OCI-LY7 (cell line): ENCODE measurements around the gene KLHL1. TPM values are rescaled to one million over a fixed set of nuclear protein-coding genes. Genes with fewer than 3 reads are reported as not detected.

Source experiments
- BruUV-seq: library from RNA; stranded (reverse); fragments of 400-500 nt; replicated peaks from 2 replicates; lab custom pipeline; 2021; lab: Mats Ljungman, UMichigan
- CTCF ChIA-PET: fragments of 300-600 bp; sonication (Branson Sonifier 250); formaldehyde crosslinking; loops from one replicate; lab custom pipeline; 2022; ENCODE audit warnings: antibody characterized with exemption; ENCODE audit not compliant: unreplicated experiment; lab: Charles Lee
- POLR2A ChIA-PET: fragments of 300-600 bp; sonication (Branson Sonifier 250); formaldehyde crosslinking; loops from one replicate; lab custom pipeline; 2022; ENCODE audit warnings: antibody characterized with exemption; lab: Charles Lee
- DNase-seq: peaks from one replicate; pipeline ENCODE4 v3.0.0-alpha.2; 2015; ENCODE audit warnings: low spot score
- H2AFZ ChIP-seq: fragments of 200-600 bp; sonication (generic), shearing (Covaris generic); 2 replicates; pipeline ENCODE4 v1.6.1; 2014; ENCODE audit warnings: mild to moderate bottlenecking, antibody characterized with exemption, low read length, moderate library complexity
- H3K27ac ChIP-seq: fragments of 200-600 bp; sonication (generic); 2 replicates; pipeline ENCODE4 v1.5.1; 2014; ENCODE audit warnings: mixed run types, low read depth, mild to moderate bottlenecking, moderate library complexity, low read length, inconsistent platforms; ENCODE audit not compliant: poor library complexity, severe bottlenecking
- H3K36me3 ChIP-seq: fragments of 200-600 bp; sonication (generic); 2 replicates; pipeline ENCODE4 v1.6.1; 2014; ENCODE audit warnings: mild to moderate bottlenecking, antibody characterized with exemption, low read length, moderate library complexity, mixed read lengths; ENCODE audit not compliant: insufficient read depth
- H3K4me1 ChIP-seq: fragments of 200-600 bp; sonication (generic); 2 replicates; pipeline ENCODE4 v1.5.1; 2014; ENCODE audit warnings: mild to moderate bottlenecking, low read length; ENCODE audit not compliant: insufficient read depth, poor library complexity, severe bottlenecking
- H3K4me2 ChIP-seq: fragments of 200-600 bp; sonication (generic); 2 replicates; pipeline ENCODE4 v1.6.1; 2014; ENCODE audit warnings: mild to moderate bottlenecking, low read length
- H3K4me3 ChIP-seq: fragments of 200-600 bp; sonication (generic); 2 replicates; pipeline ENCODE4 v1.5.1; 2014; ENCODE audit warnings: mild to moderate bottlenecking, low read depth, low read length; ENCODE audit not compliant: poor library complexity, severe bottlenecking
- H3K79me2 ChIP-seq: fragments of 200-600 bp; sonication (generic); 2 replicates; pipeline ENCODE4 v1.6.1; 2016; ENCODE audit warnings: low read depth, mild to moderate bottlenecking, low read length, moderate library complexity, mixed read lengths; ENCODE audit not compliant: insufficient read depth
- H3K9me2 ChIP-seq: fragments of 200-600 bp; sonication (generic); 2 replicates; pipeline ENCODE4 v1.6.1; 2016; ENCODE audit warnings: mild to moderate bottlenecking, low read length, mixed read lengths; ENCODE audit not compliant: insufficient read depth
- H3K9me3 ChIP-seq: fragments of 200-600 bp; sonication (generic); 2 replicates; pipeline ENCODE4 v1.6.1; 2014; ENCODE audit warnings: mild to moderate bottlenecking, mixed run types, low read length, mixed read lengths
- H4K20me1 ChIP-seq: fragments of 200-600 bp; sonication (generic); 2 replicates; pipeline ENCODE4 v1.6.1; 2014; ENCODE audit warnings: mild to moderate bottlenecking, antibody characterized with exemption, low read length, moderate library complexity, mixed read lengths; ENCODE audit not compliant: insufficient read depth
- EZH2phosphoT487 ChIP-seq: fragments of 200-600 bp; sonication (generic); IDR thresholded peaks from 2 replicates; pipeline ENCODE4 v1.6.1; 2018; ENCODE audit warnings: low read depth, borderline replicate concordance, mild to moderate bottlenecking, mixed run types, antibody characterized with exemption, low read length, moderate library complexity, mixed read lengths
- intact Hi-C: fragments of 100-400 bp; cut with micrococcal nuclease; formaldehyde crosslinking; loops from one replicate; pipeline ENCODE4 v1.10.0; 2022; ENCODE audit not compliant: unreplicated experiment
- total RNA-seq, 2 experiments: library from RNA; depleted of rRNA in 1 of 2; stranded (reverse); fragments of >200 nt in 1 of 2; shearing (Covaris generic) in 1 of 2; gene quantifications; 2 replicates each; pipeline ENCODE4 v1.2.3, GENCODE V29; 2014 to 2022
- TF ChIP-seq, protein P1 (sequence below): fragments of 200-600 bp; sonication (generic); conservative IDR thresholded peaks from 2 replicates; pipeline ENCODE4 v1.5.1; 2014; ENCODE audit warnings: mild to moderate bottlenecking, antibody characterized with exemption, low read length, moderate library complexity, mixed read lengths

The KLHL1 gene
- total RNA-seq, 2 experiments from 2014 or later = not detected

DNA sequence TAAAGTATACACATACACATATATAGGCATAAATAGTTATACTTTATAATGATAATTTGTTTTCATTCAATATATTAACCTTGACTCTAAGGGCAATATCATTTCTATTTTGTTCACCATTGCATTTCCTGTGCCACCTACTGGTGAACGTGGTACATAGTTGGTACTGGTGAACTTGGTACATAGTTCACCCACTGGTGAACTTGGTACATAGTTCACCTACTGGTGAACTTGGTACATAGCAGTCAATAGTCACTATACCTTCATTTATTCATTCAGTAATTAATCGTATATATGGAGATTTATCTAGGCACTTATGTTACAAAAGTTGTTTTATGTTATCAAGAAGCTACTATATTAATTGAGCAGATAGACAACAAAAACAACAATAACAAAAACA lies 173.2 kb downstream of the KLHL1 start:
- Histone ChIP-seq H3K4me2 (no peak overlapping the region), H3K9me3 (no peaks in the 10 kb centered on the region), H2AFZ (no peak overlapping the region), H3K4me1 (no peaks in the 10 kb centered on the region), H3K79me2 (no peaks in the 10 kb centered on the region), H3K4me3 (no peak overlapping the region), H3K9me2 (no peaks in the 10 kb centered on the region; the same call in 1 of the 2 replicates), H3K36me3 (no peaks in the 10 kb centered on the region), H3K27ac (no peak overlapping the region), H4K20me1 (no peaks in the 10 kb centered on the region)
- DNase-seq = peak; percentile 1
- ChIA-PET CTCF (no interaction called here), POLR2A (no interaction called here)
- TF ChIP-seq, protein P1, sequence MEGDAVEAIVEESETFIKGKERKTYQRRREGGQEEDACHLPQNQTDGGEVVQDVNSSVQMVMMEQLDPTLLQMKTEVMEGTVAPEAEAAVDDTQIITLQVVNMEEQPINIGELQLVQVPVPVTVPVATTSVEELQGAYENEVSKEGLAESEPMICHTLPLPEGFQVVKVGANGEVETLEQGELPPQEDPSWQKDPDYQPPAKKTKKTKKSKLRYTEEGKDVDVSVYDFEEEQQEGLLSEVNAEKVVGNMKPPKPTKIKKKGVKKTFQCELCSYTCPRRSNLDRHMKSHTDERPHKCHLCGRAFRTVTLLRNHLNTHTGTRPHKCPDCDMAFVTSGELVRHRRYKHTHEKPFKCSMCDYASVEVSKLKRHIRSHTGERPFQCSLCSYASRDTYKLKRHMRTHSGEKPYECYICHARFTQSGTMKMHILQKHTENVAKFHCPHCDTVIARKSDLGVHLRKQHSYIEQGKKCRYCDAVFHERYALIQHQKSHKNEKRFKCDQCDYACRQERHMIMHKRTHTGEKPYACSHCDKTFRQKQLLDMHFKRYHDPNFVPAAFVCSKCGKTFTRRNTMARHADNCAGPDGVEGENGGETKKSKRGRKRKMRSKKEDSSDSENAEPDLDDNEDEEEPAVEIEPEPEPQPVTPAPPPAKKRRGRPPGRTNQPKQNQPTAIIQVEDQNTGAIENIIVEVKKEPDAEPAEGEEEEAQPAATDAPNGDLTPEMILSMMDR = peak; percentile 51
- no peak for TF ChIP-seq EZH2phosphoT487
- intact Hi-C loops = no loop called here
- no TSS peak for BruUV-seq

DNA sequence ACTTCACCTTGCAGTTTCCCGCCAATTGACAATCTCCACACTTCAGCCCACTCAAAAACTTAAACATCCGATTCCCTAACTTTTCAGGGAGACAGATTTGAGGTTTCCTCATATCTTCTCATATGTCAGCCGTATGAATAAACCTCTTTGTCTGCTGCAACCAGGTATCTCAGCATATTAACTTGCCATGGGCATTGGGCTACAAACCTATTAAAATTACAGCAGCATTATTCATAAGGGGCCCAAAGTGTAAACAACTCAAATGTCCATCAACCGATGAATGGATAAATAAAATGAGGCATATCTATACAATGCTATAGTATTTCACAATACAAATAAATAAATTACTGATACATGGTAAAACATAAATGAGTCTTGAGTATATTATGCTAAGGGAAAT lies 180.0 kb downstream of the KLHL1 start:
- Histone ChIP-seq H4K20me1 (no peaks in the 10 kb centered on the region), H3K4me2 (no peak overlapping the region), H3K9me2 (no peaks in the 10 kb centered on the region; the same call in 1 of the 2 replicates), H3K36me3 (no peaks in the 10 kb centered on the region), H3K4me3 (no peak overlapping the region), H3K4me1 (no peaks in the 10 kb centered on the region), H2AFZ (no peak overlapping the region), H3K9me3 (no peaks in the 10 kb centered on the region), H3K27ac (no peak overlapping the region), H3K79me2 (no peaks in the 10 kb centered on the region)
- no peak for DNase-seq
- ChIA-PET CTCF (no interaction called here), POLR2A (interaction anchor here (0.6 kb wide), 1 partner anchor 32 kb away, joined by 3 read pairs; no protein-coding TSS in a partner anchor)
- TF ChIP-seq EZH2phosphoT487 = no peak
- no TSS peak for BruUV-seq
- intact Hi-C loops = no loop called here

DNA sequence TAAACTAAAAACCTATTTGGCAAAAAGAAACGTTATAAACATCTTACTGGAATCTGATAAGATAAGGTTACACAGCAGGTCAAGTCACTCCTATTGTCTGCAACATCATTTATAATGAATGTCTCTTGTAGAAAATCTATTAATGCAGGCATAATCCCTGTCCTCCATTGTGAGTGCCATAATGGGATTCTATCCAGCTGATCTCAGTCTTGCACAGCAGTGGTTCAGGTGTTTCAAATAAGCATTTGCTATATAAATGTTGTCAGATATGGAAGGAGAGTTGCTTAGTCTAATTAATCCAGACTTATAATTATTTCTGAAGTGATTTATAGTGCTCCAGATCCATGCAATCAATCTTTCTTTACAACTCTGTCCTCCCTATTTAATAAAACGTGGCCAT lies 187.1 kb downstream of the KLHL1 start:
- Histone ChIP-seq H3K9me2 (no peaks in the 10 kb centered on the region), H3K27ac (no peak overlapping the region), H3K4me1 (no peaks in the 10 kb centered on the region), H3K4me3 (no peak overlapping the region), H3K36me3 (no peaks in the 10 kb centered on the region), H3K79me2 (no peaks in the 10 kb centered on the region), H3K9me3 (no peaks in the 10 kb centered on the region), H3K4me2 (no peak overlapping the region), H2AFZ (no peak overlapping the region), H4K20me1 (no peaks in the 10 kb centered on the region)
- CTCF ChIA-PET = no interaction called here
- no peak for DNase-seq
- intact Hi-C loops = no loop called here
- no TSS peak for BruUV-seq
- TF ChIP-seq EZH2phosphoT487 = no peak
- TF ChIP-seq, protein P1 = no peak
- POLR2A ChIA-PET = interaction anchor here (0.9 kb wide), 1 partner anchor 82 kb away, joined by 3 read pairs; no protein-coding TSS in a partner anchor
